Hepatocyte (in vitro differentiated cells): ENCODE measurements around the gene COG6. TPM values are rescaled to one million over a fixed set of nuclear protein-coding genes. Genes with fewer than 3 reads are reported as not detected.

Source experiments
- DNase-seq: peaks from one replicate; pipeline ENCODE4 v3.0.0-alpha.2; 2016; ENCODE audit warnings: low spot score
- H2AFZ ChIP-seq: fragments of 200-600 bp; sonication (generic); 2 replicates; pipeline ENCODE4 v1.6.0; 2016; ENCODE audit warnings: antibody characterized with exemption, mild to moderate bottlenecking
- H3K27ac ChIP-seq: fragments of 200-600 bp; sonication (generic); 2 replicates; pipeline ENCODE4 v1.5.1; 2016; ENCODE audit warnings: mild to moderate bottlenecking
- H3K27me3 ChIP-seq: fragments of 200-600 bp; sonication (generic); 2 replicates; pipeline ENCODE4 v1.6.1; 2016
- H3K36me3 ChIP-seq: fragments of 200-600 bp; sonication (generic); replicated peaks from 2 replicates; pipeline ENCODE4 v1.5.1; 2016; ENCODE audit warnings: low read depth; ENCODE audit not compliant: insufficient read depth
- H3K4me1 ChIP-seq: fragments of 200-600 bp; sonication (generic); 2 replicates; pipeline ENCODE4 v1.5.1; 2016; ENCODE audit warnings: mild to moderate bottlenecking, moderate library complexity; ENCODE audit not compliant: insufficient read depth
- H3K4me2 ChIP-seq: fragments of 200-600 bp; sonication (generic); 2 replicates; pipeline ENCODE4 v1.6.0; 2016
- H3K4me3 ChIP-seq: fragments of 200-600 bp; sonication (generic); 2 replicates; pipeline ENCODE4 v1.5.1; 2016; ENCODE audit warnings: mild to moderate bottlenecking
- H3K79me2 ChIP-seq: fragments of 200-600 bp; sonication (generic); 2 replicates; pipeline ENCODE4 v1.6.0; 2017; ENCODE audit warnings: mild to moderate bottlenecking
- H3K9me2 ChIP-seq: fragments of 200-600 bp; sonication (generic); replicated peaks from 2 replicates; pipeline ENCODE4 v1.6.0; 2017; ENCODE audit warnings: mild to moderate bottlenecking; ENCODE audit not compliant: insufficient read depth
- H3K9me3 ChIP-seq: fragments of 200-600 bp; sonication (generic); 2 replicates; pipeline ENCODE4 v1.5.1; 2016; ENCODE audit warnings: low read depth, mild to moderate bottlenecking
- H4K20me1 ChIP-seq: fragments of 200-600 bp; sonication (generic); 2 replicates; pipeline ENCODE4 v1.6.0; 2016; ENCODE audit warnings: mild to moderate bottlenecking; ENCODE audit not compliant: insufficient read depth, poor library complexity, severe bottlenecking
- CTCF ChIP-seq: fragments of 200-600 bp; sonication (generic); IDR thresholded peaks from 2 replicates; pipeline ENCODE4 v1.5.1; 2016; ENCODE audit warnings: antibody characterized with exemption, mild to moderate bottlenecking; ENCODE audit not compliant: poor library complexity
- EZH2 ChIP-seq: fragments of 200-600 bp; sonication (generic); IDR thresholded peaks from 2 replicates; pipeline ENCODE4 v1.6.1; 2016; ENCODE audit warnings: antibody characterized with exemption, mild to moderate bottlenecking, borderline replicate concordance
- EZH2phosphoT487 ChIP-seq: fragments of 200-600 bp; sonication (generic); IDR thresholded peaks from one replicate; pipeline ENCODE4 v1.6.1; 2018; ENCODE audit warnings: antibody characterized with exemption, mild to moderate bottlenecking, low read depth, moderate library complexity; ENCODE audit not compliant: unreplicated experiment, severe bottlenecking
- WGBS: methylation state at CpG from one replicate; pipeline ENCODE4 v1.1.6; 2016; ENCODE audit warnings: low lambda C conversion rate; ENCODE audit errors: missing lambda C conversion rate; 5-methylcytosine and 5-hydroxymethylcytosine counted together
- polyA plus RNA-seq: library from polyadenylated mRNA; unstranded; fragments of >200 nt; fragmentation: Nextera tagmentation; extraction: Ambion mirVana; gene quantifications from 2 replicates; pipeline ENCODE4 v1.2.1, GENCODE V29; 2016
- total RNA-seq: library from RNA; depleted of rRNA; stranded (reverse); fragments of >200 nt; gene quantifications from 2 replicates; pipeline ENCODE4 v1.2.3, GENCODE V29; 2014

COG6 gene
- total and polyA plus RNA-seq, 2 experiments from 2014 or later, result 25.3 to 37.3 TPM

DNA sequence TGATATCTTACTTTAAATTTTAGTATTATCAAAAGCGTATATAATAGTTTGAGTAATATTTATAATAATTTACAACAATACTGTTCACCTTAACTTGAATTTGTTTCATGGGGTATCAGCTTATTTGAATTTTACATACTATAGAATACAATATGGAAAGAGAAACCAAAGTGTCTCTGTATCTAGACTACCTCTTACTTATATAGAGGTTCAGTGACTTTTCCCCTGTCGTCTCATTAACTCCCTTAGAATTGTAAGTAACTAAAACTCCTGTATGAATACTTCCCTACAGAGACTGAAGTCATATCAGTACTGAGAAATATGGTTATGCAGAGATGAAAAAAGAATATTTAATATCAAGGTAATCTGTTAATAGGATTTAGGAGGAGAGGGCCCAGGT is 26.8 kb downstream of the COG6 start:
- Histone ChIP-seq H3K9me3 (no peaks in the 10 kb centered on the region), H4K20me1 (no peaks in the 10 kb centered on the region), H3K4me1 (no peaks in the 10 kb centered on the region), H3K27ac (no peak overlapping the region), H3K27me3 (no peaks in the 10 kb centered on the region), H2AFZ (no peak overlapping the region), H3K9me2 (no peaks in the 10 kb centered on the region), H3K79me2 (no peaks in the 10 kb centered on the region), H3K4me3 (no peak overlapping the region), H3K36me3 (no peaks in the 10 kb centered on the region), H3K4me2 (no peak overlapping the region)
- no peak for TF ChIP-seq CTCF
- no peak for TF ChIP-seq EZH2phosphoT487
- TF ChIP-seq EZH2, result no peak
- no peak for DNase-seq
- 67% methylated on average over 2 of the region's 2 CpGs for WGBS

DNA sequence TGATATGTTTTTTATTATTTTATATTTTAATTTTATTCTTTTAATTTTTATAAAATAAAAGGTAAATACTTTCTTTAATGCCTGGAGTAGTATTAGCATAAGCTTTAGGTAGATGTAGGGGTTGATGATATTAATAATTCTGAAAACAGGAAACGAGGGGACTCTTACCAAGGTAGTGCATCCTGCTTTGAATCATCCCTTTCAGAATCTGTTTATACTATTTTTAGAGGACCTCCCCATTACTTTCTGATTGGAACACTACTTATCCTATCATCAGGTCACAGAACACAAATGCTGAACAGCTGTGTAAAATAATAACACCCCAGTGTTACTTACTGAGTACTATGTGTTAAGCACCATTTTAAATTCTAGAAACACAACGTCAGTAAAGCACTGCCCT is 27.3 kb downstream of the COG6 start:
- Histone ChIP-seq H2AFZ (no peak overlapping the region), H3K27ac (no peak overlapping the region), H3K4me1 (no peaks in the 10 kb centered on the region), H3K9me2 (no peaks in the 10 kb centered on the region), H3K79me2 (no peaks in the 10 kb centered on the region), H3K36me3 (no peaks in the 10 kb centered on the region), H3K9me3 (no peaks in the 10 kb centered on the region), H3K4me2 (no peak overlapping the region), H4K20me1 (no peaks in the 10 kb centered on the region), H3K27me3 (no peaks in the 10 kb centered on the region), H3K4me3 (no peak overlapping the region)
- DNase-seq, result no peak
- 72% methylated on average over 2 of the region's 2 CpGs for WGBS
- no peak for TF ChIP-seq EZH2phosphoT487
- no peak for TF ChIP-seq CTCF
- no peak for TF ChIP-seq EZH2

GRCh38 chr13:39684531-39685137 is 29.2 kb downstream of the COG6 start:
- no peaks in the 10 kb centered on the region for H3K9me3 ChIP-seq
- no peaks in the 10 kb centered on the region for H3K4me1 ChIP-seq

More at GRCh38 chr13:39684531-39685137, 29.2 kb downstream of the COG6 start:
- Histone ChIP-seq H3K36me3 (no peaks in the 10 kb centered on the region), H3K4me2 (no peak overlapping the region), H3K27ac (no peak overlapping the region), H2AFZ (no peak overlapping the region), H3K27me3 (no peaks in the 10 kb centered on the region), H3K9me2 (no peaks in the 10 kb centered on the region), H3K79me2 (no peaks in the 10 kb centered on the region), H3K4me3 (no peak overlapping the region), H4K20me1 (no peaks in the 10 kb centered on the region)
- WGBS, result 71% methylated on average over 3 of the region's 3 CpGs
- peak; percentile 69 for DNase-seq
- TF ChIP-seq EZH2phosphoT487, result no peak
- TF ChIP-seq CTCF, result peak; percentile 53
- TF ChIP-seq EZH2, result no peak
